ENCODE results near the gene GNAQ. TPM values are rescaled to one million over a fixed set of nuclear protein-coding genes. Genes with fewer than 3 reads are reported as not detected.

GNAQ gene
- total and polyA plus RNA-seq, 3 donors from 2014 or later = 23.5 to 42.9 (median 39.4) TPM

GRCh38 chr9:77949751-77950436 is 81.7 kb downstream of the GNAQ start:
- H3K27ac ChIP-seq = no peak overlapping the region
- DNase-seq = no peak
- TF ChIP-seq CTCF (IDR thresholded peaks at IDR 0.05) (no peak), POLR2A (IDR thresholded peaks at IDR 0.05) (no peak)
- intact Hi-C loops (cut with DNase I; ENCODE audit: low total_unique reads) = no loop called here
- no peaks in the 10 kb centered on the region for H3K27me3 ChIP-seq
- no peak overlapping the region for H3K4me3 ChIP-seq
- 85 to 89% methylated on average over 5 of the region's 5 CpGs for WGBS, 2 donors
- no peaks in the 10 kb centered on the region for H3K9me3 ChIP-seq
- peaks cover 28% of the 10 kb centered on the region for H3K4me1 ChIP-seq
- H3K36me3 ChIP-seq (ENCODE audit: low read depth, missing control alignments) = no peaks in the 10 kb centered on the region

- no peak for TF ChIP-seq POLR2A (IDR thresholded peaks at IDR 0.05)
- TF ChIP-seq CTCF (IDR thresholded peaks at IDR 0.05) = no peak
- Histone ChIP-seq H3K9me3 (no peaks in the 10 kb centered on the region), H3K27me3 (no peaks in the 10 kb centered on the region), H3K36me3 (ENCODE audit: low read depth, missing control alignments) (no peaks in the 10 kb centered on the region), H3K4me3 (no peak overlapping the region), H3K27ac (no peak overlapping the region), H3K4me1 (peaks cover 27% of the 10 kb centered on the region)
- intact Hi-C loops (cut with DNase I; ENCODE audit: low total_unique reads) = no loop called here
- 89 to 93% methylated on average over 3 of the region's 3 CpGs for WGBS, 2 donors
- DNase-seq = no peak
These were observed 84.0 kb downstream of the GNAQ start for GRCh38 chr9:77947651-77948050.

- intact Hi-C loops (cut with DNase I; ENCODE audit: low total_unique reads) = no loop called here
- TF ChIP-seq CTCF (IDR thresholded peaks at IDR 0.05) = no peak
- TF ChIP-seq POLR2A (IDR thresholded peaks at IDR 0.05) = no peak
- DNase-seq = no peak
- H3K9me3 ChIP-seq = no peaks in the 10 kb centered on the region
- H3K27ac ChIP-seq = no peak overlapping the region
- no peaks in the 10 kb centered on the region for H3K27me3 ChIP-seq
- 68 to 70% methylated on average over 5 of the region's 5 CpGs for WGBS, 2 donors
- H3K4me3 ChIP-seq = no peak overlapping the region
- H3K36me3 ChIP-seq (ENCODE audit: low read depth, missing control alignments) = no peaks in the 10 kb centered on the region
- H3K4me1 ChIP-seq = peaks cover 27% of the 10 kb centered on the region
These were observed 84.5 kb downstream of the GNAQ start for GRCh38 chr9:77946969-77947620.

GRCh38 chr9:77946296-77946695 is 85.3 kb downstream of the GNAQ start:
- H3K4me3 ChIP-seq = no peak overlapping the region
- no peaks in the 10 kb centered on the region for H3K36me3 ChIP-seq (ENCODE audit: low read depth, missing control alignments)
- intact Hi-C loops (cut with DNase I; ENCODE audit: low total_unique reads) = no loop called here
- no peaks in the 10 kb centered on the region for H3K27me3 ChIP-seq
- H3K9me3 ChIP-seq = no peaks in the 10 kb centered on the region
- H3K4me1 ChIP-seq = peaks cover 27% of the 10 kb centered on the region
- no peak overlapping the region for H3K27ac ChIP-seq
- 78 to 87% methylated on average over 4 of the region's 4 CpGs for WGBS, 2 donors
- no peak for DNase-seq
- TF ChIP-seq CTCF (IDR thresholded peaks at IDR 0.05) (no peak), POLR2A (IDR thresholded peaks at IDR 0.05) (no peak)

All from testis (tissue), 3 donors.